HG03139 (cell line): Measurements from ENCODE around the gene SLC25A19.

Experiments
- ATAC-seq: cut with Tn5 transposase; IDR thresholded peaks from one replicate; pipeline ENCODE4 v1.9.1; 2021; ENCODE audit not compliant: unreplicated experiment

Gene SLC25A19

GRCh38 chr17:75289115-75289831, at the start of gene SLC25A19:
TSS of gene SLC25A19 (minus strand) at chr17:75289433. CDS start at chr17:75286764, 2,669 bp downstream.
- ATAC-seq = peak; percentile 93

- no peak for ATAC-seq
Measured at GRCh38 chr17:75338335-75338734, 49.1 kb upstream of the SLC25A19 start.

DNA sequence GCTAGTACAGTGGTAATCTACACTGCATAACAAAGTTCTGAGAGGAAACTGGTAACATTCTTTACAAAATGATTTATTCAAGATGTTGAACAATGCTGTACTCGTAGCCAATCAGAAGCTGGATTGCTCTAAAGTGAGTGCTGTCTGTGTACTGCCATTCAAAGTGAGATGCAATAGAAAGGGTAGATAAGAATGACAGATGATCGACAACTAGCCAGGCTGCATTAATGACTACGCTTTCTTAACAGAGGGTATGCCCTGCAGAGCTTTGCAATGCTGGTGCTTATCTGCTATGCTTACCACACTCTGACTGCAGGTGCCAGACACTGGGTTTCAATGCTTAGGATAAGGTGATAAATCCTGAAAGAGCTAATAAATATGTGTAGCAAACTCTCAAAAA, 46.1 kb upstream of the SLC25A19 start:
- no peak for ATAC-seq

- no peak for ATAC-seq
Measured at GRCh38 chr17:75334723-75335122, 45.5 kb upstream of the SLC25A19 start.

DNA sequence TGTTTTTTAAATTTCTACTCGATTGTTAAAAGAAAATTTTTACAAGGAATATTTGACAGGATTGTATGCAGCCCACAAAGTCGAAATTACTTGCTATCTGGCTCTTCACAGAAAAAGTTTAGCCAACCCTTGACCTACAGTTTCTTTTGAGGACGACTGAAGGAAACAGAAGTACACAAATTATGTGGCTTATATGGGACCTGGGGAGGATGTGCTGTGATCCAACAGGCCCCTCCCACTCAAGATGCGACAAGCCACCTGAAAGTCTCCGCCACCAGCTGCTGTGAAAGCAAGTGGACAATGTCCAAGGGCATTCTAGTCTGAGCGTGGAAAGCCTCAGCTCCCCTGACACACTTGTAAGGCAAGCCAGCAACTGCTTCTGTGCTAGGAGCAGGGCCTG, 42.4 kb upstream of the SLC25A19 start:
- ATAC-seq = no peak

DNA sequence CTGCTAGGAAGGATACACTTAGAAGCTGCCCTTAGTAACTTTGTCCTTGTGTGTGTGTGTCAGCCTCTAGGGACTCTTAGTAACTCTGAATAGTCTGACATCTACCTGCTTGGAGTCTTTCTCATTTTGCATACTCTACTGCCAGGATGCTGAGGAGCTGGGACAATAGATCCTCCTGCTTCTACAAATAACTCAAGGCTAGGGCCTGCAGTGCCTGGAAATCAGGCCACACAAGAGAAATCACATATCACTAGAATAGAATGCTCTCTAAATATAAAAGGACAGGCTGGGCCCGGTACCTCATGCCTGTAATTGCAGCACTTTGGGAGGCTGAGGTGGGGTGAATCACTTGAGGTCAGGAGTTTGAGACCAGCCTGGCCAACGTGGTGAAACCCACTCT, 38.5 kb upstream of the SLC25A19 start:
- ATAC-seq = no peak

GRCh38 chr17:75326226-75326848, 37.1 kb upstream of the SLC25A19 start:
- ATAC-seq = no peak

GRCh38 chr17:75325827-75326225, 36.6 kb upstream of the SLC25A19 start:
- ATAC-seq = no peak

DNA sequence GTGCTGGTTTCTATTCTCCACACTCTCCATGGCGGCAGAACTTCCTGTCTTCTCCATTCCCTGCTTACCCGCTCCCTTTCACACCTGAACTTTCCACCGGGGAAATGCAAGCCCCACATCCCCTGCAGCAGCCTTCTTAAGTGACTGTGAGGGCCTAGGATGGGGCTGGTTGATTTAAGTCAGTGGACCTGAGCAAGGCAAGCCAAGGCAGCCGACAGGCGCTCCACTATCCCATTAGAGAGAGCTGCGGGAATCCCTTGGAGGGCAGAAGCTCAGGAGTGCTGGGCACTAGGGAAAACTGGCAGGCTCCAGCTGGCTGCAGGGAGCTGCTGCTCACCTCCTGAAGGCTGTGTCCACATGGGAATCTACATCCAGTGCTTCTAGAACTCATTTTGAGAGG, 36.1 kb upstream of the SLC25A19 start:
- ATAC-seq = no peak

GRCh38 chr17:75321506-75321905, 32.3 kb upstream of the SLC25A19 start:
- no peak for ATAC-seq

DNA sequence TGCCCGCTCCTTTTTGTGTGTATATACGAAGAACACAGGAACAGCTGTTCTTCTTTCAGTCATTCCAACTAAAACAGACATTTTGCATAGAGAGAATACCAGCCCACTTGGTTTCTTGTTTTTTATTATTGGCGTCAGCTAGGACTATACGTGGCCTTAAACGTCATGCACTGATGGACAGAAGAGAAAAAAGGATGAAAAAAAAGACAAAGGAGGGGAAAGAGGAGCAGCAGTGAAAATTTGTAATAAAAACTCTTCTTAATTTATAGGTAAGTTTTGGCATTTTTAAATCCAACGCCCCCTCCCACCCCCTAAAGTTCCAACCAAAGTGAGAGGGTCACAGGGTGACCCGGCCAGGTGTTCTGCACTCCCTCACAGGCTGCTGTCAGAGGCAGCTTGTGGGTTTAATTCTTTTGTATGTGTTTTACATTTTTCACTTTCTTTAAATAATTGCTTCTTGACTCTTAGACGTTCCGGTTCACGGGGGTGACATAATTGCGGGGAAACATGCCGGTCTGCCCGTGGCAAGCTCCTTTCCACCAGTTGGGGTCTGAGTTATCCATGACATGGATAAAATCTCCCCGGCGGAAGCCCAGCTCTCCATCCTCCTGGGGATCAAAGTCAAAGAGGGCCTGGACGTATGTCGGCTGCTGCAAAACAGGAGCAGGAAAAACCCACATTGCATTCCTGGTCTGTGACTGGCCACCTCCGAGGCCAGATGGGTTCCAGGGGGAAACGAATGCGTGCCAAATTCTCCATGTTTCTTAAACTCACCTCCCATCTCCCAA, 30.9 kb upstream of the SLC25A19 start:
- peak; percentile 41 for ATAC-seq

- no peak for ATAC-seq
Measured at GRCh38 chr17:75318615-75319222, 29.5 kb upstream of the SLC25A19 start.

GRCh38 chr17:75318211-75318610, 29.0 kb upstream of the SLC25A19 start:
- ATAC-seq = no peak

- no peak for ATAC-seq
Measured at GRCh38 chr17:75317671-75318070, 28.4 kb upstream of the SLC25A19 start.

DNA sequence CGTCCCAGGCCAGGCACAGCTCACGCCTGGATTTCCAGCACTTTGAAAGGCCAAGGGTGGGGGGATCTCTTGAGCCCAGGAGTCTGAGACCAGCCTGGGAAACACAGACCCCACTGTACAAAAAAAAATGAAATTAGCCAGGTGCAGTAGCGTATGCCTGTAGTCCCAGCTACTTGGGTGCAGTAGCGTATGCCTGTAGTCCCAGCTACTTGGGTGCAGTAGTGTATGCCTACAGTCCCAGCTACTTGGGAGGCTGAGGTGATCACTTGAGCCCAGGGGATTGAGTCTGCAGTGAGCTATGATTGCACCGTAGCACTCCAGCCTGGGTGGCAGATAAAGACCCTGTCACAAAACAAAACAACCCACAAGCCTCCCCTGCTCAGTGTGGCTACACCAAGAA, 27.0 kb upstream of the SLC25A19 start:
- ATAC-seq = no peak

- ATAC-seq = no peak
Measured at GRCh38 chr17:75315541-75316243, 26.5 kb upstream of the SLC25A19 start.

DNA sequence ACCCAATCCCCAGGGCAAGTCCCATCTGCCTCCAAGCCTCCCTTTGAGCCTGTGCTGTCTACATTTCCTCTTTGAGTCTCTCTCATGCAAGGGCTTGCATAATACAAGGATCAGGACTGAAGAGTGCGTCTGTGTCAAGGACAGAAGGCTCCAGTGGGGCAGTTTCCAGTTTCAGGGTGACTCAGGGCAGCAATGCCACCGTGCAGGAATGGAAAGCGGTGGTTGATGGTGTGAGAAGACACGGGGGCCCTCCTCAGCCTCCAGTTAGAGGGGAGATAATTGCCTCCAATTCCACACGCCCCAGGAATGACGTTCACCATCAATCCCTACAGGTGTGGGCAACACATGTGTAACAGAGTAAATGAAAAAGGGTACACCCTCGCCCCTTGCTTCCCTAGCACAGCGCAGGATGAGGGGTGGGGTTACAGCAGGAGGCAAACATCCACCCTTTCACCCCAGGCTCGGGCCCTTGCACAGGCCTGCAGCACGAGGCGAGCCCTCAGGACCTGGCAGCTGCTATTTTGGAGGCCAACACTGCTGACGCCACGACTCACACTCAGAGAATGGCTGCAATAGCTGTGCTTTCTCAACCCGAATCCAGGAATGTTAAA, 24.8 kb upstream of the SLC25A19 start:
- ATAC-seq = no peak

DNA sequence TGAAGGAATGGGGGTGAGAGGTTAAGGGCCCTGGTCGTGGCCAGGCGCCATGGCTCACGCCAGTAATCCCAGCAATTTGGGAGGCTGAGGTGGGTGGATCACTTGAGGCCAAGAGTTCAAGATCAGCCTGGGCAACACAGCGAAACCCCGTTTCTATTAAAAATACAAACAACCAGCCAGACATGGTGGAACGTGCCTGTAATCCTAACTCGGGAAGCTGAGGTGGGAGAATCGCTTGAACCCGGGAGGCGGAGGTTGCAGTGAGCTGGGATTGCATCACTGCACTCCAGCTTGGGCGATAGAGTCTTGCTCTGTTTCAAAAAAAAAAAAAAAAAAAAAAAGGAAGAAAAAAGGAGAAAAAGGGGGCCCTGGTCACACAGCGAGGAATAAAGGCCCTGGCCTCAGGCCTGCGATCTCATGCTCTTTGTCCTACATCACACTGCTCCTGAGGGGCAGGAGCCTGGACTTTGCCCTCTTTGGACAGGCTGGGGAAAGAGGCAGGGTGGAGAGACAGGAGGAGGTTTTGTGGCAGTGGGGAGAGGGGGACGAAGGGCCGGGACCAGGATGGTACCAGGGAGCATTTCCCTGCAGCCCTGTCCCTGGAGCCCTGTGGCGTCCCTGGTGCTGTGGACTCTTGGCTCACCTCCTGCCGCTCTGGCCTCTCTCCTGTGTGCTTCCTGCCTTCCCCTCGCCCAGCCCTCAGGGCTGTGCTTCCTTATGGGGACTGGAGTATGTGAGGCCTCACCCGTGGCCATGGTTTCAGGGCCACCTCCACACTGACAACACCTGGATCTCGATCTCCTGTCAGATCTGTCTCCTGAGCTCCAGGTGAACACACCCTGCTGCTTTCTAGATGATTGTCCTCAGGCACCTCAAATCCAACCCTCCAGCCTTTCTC, 19.7 kb upstream of the SLC25A19 start:
- no peak for ATAC-seq

DNA sequence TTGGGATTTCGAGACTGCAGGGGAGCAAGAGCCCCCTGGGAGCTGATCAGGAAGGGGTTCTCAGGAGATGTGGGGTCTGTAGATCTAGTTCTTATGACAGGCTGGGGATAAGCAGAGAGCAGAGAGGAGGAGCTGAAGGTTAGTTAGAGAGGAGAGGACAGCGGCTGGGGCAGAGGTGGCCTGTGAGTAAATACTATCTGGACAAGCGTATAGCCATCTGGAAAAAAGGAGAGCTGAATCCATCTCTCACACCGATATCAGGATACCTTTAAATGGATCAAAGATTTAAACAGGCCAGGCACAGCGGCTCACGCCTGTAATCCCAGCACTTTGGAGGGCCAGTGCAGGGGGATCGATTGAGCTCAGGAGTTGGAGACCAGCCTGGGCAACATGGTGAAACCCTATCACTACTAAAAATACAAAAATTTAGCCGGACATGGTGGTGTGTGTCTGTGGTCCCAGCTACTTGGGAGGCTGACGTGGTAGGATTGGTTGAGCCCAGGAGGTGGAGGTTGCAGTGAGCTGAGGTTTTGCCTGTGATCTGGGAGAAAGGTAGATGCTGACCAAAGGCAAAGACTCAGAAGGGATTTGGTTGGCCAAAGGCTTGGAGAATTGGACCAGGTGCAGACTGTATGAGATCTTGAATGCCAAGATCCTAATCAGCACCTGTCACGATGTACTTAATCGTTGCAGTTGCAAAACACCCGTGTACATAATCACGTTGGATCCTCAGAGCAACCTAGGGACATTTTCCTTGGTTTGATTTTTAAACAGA, 18.9 kb upstream of the SLC25A19 start:
- no peak for ATAC-seq
